Activated naive CD4-positive, alpha-beta T cell treated with Interleukin-2 at 50 U/mL for 16 hours (primary cell): ENCODE results near the gene VPS4A.

Source experiments
- DNase-seq: peaks from one replicate; pipeline ENCODE4 v3.0.0-alpha.2; 2020

Gene VPS4A

DNA sequence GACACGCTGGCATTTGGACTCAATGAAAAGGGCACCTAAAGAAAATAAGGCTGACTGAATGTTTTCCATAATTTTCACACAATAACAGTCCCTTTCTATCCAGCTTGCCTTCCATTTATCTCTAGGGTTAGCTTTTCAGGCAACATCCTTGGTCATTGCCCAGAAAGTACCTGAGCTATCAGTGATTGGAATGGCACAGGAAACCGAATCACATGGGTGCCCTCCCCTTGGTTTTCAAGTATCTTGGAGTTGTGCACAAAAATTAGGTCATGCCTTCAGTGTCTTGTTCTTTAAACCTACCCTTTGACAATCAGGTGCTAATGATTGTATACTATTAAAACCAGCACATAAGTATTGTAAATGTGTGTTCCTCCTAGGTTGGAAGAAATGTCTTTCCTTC is 3.3 kb upstream of the VPS4A start:
- DNase-seq, result no peak

- no peak for DNase-seq
Observed at GRCh38 chr16:69309316-69309715, 1.8 kb upstream of the VPS4A start.

DNA sequence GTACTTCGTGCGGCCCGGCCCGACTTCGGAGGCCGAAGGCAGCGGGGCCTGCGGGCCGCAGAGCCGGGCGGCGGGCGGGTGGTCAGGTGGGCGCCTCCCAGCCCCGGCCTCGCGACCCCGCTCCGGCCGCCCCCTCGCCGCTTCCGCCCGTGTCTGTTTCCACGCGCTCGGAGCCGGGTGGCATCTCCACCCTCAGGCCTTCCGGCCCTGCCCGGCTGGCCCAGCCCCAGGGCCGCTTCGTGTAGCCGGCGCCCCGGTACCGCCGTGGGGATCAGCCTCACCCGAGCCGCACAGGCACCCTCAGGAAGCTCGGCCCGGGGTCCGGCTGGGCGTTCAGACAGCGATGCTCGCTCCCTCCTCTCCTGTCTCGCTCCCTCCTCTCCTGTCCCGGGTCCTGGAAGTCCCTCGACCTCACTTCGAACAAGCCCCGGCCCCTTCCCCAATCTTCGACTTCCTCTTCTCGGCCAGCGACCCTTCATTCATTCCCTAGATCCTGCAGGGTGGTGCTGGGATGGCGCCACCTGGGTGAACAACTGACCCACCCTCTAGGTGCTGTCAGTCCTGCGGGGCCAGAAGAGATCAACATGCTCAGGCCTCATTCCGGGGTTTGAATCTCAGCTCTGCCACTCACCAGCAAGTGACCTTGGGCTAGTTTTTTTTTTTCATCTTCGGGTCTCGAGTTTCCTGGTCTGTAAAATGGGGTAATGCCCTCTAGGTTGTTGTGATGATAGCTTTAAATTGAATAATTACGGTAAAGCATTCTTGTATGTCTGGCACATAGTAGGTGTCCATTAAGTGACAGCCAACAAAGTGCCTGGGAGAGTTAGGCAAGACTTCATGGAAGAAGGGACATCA is 610 bp downstream of the VPS4A start:
- peak; percentile 43 for DNase-seq

- no peak for DNase-seq
Observed at GRCh38 chr16:69313469-69313868, 2.3 kb downstream of the VPS4A start.

DNA sequence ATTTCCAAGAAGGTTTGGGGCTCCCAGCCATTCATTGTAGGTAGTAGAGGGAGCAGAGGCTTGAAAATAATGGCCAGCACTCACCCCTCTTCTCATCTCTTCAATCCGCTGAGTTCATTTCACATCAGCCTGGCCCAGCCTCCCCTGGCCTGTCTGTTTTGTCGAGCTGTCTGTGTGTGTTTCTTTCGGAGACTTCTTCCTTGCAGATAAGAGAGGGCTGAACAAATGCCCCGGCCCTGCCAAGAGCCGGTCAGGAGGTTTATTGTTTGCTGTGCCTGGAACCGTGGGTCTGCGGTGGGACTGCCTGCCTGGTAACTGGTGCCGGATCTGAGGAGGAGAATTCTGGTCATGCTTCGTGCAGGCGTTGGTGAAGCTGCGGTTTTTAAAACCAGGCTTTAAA is 3.4 kb downstream of the VPS4A start:
- DNase-seq, result no peak

- DNase-seq, result no peak
Observed at GRCh38 chr16:69315486-69316311, 4.5 kb downstream of the VPS4A start.

DNA sequence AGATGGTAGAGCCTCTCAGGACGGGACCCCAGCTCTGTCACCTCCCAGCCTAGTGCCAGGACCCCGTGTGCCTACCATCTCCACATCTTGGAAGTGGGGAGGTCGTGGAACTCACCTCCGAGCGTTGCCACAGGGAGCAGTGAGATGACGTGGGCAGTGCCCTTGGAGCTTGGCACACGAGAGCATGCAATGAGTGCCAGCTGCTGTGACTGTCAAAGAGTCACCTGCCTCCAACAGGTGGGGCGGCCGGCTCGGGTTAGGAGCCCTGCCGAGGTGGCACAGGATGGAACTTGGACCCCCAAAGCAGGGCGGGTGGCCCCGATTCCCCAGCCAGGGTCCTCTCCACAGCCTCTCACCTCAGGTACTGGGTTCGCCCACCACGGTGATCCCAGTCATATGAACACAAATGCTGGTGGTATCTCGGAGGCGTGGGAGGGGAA is 5.5 kb downstream of the VPS4A start:
- no peak for DNase-seq

DNA sequence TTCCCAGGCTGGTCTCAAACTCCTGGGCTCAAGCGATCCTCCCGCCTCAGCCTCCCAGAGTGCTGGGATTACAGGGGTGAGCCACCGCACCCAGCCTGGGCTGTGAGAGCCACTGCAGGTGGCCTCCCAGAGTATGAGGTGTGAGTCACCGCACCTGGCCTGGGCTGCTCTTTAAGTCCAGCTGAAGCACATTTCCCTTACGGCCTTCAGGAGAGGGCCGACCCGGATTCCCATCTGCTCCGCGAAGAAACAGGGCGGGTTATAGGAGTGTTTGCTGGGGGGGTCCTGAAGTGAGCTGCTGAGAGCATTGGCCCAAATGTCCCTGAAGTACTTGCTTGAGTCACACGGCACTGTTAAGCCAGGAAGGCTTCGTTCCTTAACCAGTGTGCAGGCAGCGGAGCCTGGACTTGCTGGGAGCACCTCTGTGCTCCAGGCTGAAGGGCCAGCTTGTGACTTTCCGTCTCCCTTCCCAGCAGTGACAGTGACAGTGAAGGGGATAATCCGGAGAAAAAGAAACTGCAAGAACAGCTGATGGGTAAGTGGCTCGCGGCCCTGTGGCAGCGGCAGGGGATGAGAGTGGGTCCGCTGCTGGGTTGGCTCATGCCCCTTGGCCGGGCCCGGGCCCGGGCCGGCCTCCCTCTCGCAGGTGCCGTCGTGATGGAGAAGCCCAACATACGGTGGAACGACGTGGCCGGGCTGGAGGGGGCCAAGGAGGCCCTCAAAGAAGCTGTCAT is 7.2 kb downstream of the VPS4A start:
- DNase-seq, result no peak

DNA sequence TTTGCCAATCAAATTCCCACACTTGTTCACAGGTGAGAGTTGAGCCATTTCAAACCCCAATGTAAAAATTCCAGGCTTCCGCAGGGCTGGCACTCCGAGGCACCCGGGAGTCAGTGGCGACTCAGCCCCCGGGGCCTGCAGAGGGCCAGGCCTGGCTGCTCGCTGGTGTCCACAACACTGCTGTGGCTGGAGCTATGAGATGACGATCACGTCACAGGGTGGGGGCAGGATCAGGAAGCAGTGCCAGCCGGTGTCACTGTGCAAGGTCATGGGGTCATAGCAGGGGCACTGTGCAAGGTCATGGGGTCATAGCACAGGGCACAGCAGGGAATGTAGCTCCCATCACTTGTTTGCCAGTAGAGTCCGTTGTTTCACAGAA is 7.8 kb downstream of the VPS4A start:
- DNase-seq, result no peak

- no peak for DNase-seq
Observed at GRCh38 chr16:69319381-69319780, 8.2 kb downstream of the VPS4A start.

- DNase-seq, result no peak
Observed at GRCh38 chr16:69319826-69320739, 8.9 kb downstream of the VPS4A start.

DNA sequence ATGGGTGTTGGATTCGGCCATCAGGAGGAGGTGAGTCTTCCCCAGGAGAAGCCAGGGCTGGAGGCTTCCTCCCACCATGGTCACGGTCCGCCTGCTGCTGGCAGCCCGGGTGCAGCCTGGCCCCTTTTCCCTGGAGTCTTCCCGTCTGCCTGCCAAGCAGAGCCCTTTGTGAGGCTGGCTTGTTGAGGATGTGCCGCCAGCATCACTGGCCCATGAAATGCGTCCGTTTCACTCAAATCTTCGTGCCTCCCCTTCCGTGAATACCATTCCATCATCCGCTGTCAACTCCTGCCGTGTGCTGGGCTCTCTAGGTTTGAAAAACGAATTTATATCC is 9.6 kb downstream of the VPS4A start:
- no peak for DNase-seq

GRCh38 chr16:69321080-69321479 is 9.9 kb downstream of the VPS4A start:
- no peak for DNase-seq

GRCh38 chr16:69322343-69322742 is 11.2 kb downstream of the VPS4A start:
- DNase-seq, result no peak

GRCh38 chr16:69323415-69323814 is 12.3 kb downstream of the VPS4A start:
- DNase-seq, result no peak

DNA sequence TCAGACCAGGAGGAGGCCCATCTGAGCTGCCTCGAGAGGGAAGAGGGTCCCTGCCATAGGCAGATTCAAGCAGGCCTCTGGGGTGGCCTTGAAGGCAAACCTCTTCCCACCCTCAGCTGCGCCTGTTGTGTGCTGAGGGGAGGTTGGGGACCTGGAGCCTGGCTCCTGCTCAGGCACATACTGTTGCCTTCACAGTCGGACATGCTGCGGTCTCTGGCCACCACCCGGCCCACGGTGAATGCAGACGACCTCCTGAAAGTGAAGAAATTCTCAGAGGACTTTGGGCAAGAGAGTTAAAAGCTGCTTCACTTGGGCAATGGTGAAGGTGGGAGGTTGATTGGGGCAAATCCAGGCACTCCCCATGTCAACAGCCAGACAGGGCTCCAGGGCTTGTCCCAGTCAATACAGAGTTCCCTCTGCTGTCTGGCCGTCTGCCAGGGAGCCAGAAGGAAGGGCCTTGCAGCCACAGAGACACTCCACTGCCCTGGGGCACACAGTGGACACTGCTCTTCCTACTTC is 12.9 kb downstream of the VPS4A start:
- no peak for DNase-seq

DNA sequence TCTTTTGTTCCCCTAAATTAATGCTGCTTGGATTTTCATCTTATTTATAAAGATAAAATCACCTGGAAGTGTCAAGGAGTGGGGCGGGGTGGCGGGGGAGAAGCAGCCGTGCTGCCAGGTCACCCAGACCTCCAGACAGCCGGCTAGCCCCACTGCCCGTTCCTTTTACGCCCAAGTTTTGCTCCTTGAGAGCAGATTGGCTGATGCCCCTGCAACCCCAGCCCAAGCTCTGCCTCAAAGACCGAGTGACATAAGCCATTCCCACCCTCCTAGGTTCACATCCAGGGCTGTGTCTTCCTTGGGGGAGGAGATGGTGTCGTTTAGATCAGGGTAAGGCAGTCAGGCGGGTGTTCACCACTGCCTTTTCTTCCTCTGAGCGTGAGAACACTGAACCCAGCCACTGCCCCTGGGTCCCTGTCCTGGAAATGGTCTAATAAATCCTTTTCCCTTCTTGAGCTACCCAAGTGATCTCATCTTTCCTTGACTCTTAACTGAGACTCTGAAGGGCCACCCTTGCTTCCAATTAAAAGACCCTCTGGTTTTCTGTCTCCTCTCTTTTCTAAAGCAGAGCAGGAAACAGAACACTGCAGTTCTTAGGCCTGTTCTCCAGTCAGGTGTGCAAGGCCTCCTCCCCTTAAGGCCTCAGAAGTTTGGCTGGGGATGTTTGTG is 13.6 kb downstream of the VPS4A start:
- no peak for DNase-seq

GRCh38 chr16:69325784-69326171 is 14.6 kb downstream of the VPS4A start:
- no peak for DNase-seq

DNA sequence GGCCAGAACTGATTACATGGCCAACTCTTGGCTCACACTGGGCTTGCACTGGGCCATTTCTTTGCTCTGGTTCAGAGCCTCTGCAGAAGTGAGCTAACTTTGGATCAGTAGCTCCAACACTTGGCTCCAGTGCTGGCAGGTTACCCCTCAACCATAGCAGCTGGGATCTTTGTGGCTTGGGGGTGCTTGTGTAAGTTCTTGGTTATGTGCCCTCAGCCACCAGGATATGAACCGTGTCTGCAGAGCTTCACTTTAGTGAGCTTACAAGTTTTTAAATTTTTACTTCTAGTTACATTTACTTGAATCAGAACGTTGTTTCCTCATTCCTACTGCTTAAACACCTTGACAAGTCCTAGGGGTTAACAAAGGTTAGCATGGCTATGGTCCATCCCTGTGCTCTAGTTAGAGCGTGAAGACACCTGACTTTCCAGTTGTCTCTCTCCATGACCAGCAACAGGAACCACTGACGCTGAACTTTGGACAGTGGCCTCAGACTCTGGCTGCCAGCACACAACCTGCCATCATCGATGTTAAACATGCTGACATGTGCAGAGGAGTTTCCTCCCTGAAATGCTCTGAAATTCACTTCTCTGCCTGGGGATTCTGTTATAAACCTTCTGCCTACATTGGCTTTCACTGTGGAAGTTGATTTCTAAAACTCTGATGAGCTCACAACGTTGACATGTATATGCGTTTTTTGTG is 15.2 kb downstream of the VPS4A start:
- no peak for DNase-seq

- DNase-seq, result no peak
Observed at GRCh38 chr16:69327585-69328310, 16.6 kb downstream of the VPS4A start.
